ENCODE data around the gene S100A14.

Gene S100A14

GRCh38 chr1:153616917-153617311, 789 bp upstream of the S100A14 start:
- DNase-seq (ENCODE audit: extremely low read depth in 1 of 2, low read depth in 1 of 2) = no peak

DNA sequence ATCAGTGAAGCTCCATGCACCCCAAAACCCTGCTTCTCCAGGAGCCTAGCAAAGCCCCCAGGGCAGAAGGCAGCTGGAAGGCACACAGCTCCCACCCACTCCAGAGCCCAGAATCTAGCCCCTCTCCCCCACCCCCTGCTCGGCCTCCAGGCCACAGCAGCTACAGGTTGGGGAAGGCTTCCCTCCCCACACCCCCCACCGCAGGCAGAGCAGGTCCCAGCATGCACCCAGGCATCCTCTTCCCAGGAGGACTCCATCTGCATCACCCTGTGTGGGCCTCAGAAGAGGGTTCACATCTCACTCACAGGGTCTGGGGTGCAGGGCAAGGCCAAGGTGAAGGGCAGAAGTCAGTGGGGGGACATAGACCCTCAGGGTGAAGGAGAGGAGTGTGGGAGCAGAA, 719 bp downstream of the S100A14 start:
- no peak for DNase-seq (ENCODE audit: extremely low read depth in 1 of 2, low read depth in 1 of 2)

- DNase-seq (ENCODE audit: extremely low read depth in 1 of 2, low read depth in 1 of 2) = no peak
These were observed 1.2 kb downstream of the S100A14 start for GRCh38 chr1:153614906-153615305.

- no peak for DNase-seq (ENCODE audit: extremely low read depth in 1 of 2, low read depth in 1 of 2)
These were observed 1.8 kb downstream of the S100A14 start for GRCh38 chr1:153614189-153614900.

GRCh38 chr1:153613406-153613805, 2.7 kb downstream of the S100A14 start:
- no peak for DNase-seq (ENCODE audit: extremely low read depth in 1 of 2, low read depth in 1 of 2)

- DNase-seq (ENCODE audit: extremely low read depth in 1 of 2, low read depth in 1 of 2) = no peak
These were observed 3.3 kb downstream of the S100A14 start, which contains the start of gene S100A16 for GRCh38 chr1:153612755-153613331. TSS of gene S100A16 (minus strand) at chr1:153613137. CDS start at chr1:153608151, 4,986 bp downstream.

GRCh38 chr1:153612111-153612754, 3.9 kb downstream of the S100A14 start:
- no peak for DNase-seq (ENCODE audit: extremely low read depth in 1 of 2, low read depth in 1 of 2)

GRCh38 chr1:153611356-153611755, 4.8 kb downstream of the S100A14 start:
- no peak for DNase-seq (ENCODE audit: extremely low read depth in 1 of 2, low read depth in 1 of 2)

- DNase-seq (ENCODE audit: extremely low read depth in 1 of 2, low read depth in 1 of 2) = no peak
These were observed 5.3 kb downstream of the S100A14 start for GRCh38 chr1:153610811-153611301.

DNA sequence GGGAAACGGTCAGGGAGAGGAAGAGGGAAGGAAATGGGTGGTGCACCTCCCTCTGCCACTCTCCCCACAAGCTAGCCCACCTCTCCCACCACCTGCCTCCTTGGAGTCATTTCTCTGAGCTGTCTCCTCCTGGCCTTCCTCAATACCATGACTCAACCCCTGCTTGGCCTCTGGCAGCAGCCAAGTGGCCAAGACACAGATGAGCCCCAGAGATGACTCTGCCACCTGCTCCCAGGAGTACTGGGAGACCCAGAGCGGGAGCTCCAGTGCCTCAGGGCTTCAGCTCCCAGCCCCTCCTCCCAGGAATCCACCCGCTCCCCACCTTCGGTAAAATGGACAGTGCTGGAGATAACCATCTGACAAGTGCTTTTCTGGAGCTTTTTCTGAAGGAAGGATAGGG, 5.8 kb downstream of the S100A14 start:
- no peak for DNase-seq (ENCODE audit: extremely low read depth in 1 of 2, low read depth in 1 of 2)

GRCh38 chr1:153609585-153609907, 6.6 kb downstream of the S100A14 start:
- DNase-seq (ENCODE audit: extremely low read depth in 1 of 2, low read depth in 1 of 2) = no peak

- no peak for DNase-seq (ENCODE audit: extremely low read depth in 1 of 2, low read depth in 1 of 2)
These were observed 7.2 kb downstream of the S100A14 start for GRCh38 chr1:153608742-153609584.

- no peak for DNase-seq (ENCODE audit: extremely low read depth in 1 of 2, low read depth in 1 of 2)
These were observed 7.9 kb downstream of the S100A14 start for GRCh38 chr1:153608089-153608682.

GRCh38 chr1:153607381-153607780, 8.7 kb downstream of the S100A14 start:
- DNase-seq (ENCODE audit: extremely low read depth in 1 of 2, low read depth in 1 of 2) = no peak

GRCh38 chr1:153606194-153606593, 9.9 kb downstream of the S100A14 start:
- no peak for DNase-seq (ENCODE audit: extremely low read depth in 1 of 2, low read depth in 1 of 2)

GRCh38 chr1:153602749-153603148, 13.4 kb downstream of the S100A14 start:
- no peak for DNase-seq (ENCODE audit: extremely low read depth in 1 of 2, low read depth in 1 of 2)

GRCh38 chr1:153599847-153600246, 16.3 kb downstream of the S100A14 start:
- no peak for DNase-seq (ENCODE audit: extremely low read depth in 1 of 2, low read depth in 1 of 2)

DNA sequence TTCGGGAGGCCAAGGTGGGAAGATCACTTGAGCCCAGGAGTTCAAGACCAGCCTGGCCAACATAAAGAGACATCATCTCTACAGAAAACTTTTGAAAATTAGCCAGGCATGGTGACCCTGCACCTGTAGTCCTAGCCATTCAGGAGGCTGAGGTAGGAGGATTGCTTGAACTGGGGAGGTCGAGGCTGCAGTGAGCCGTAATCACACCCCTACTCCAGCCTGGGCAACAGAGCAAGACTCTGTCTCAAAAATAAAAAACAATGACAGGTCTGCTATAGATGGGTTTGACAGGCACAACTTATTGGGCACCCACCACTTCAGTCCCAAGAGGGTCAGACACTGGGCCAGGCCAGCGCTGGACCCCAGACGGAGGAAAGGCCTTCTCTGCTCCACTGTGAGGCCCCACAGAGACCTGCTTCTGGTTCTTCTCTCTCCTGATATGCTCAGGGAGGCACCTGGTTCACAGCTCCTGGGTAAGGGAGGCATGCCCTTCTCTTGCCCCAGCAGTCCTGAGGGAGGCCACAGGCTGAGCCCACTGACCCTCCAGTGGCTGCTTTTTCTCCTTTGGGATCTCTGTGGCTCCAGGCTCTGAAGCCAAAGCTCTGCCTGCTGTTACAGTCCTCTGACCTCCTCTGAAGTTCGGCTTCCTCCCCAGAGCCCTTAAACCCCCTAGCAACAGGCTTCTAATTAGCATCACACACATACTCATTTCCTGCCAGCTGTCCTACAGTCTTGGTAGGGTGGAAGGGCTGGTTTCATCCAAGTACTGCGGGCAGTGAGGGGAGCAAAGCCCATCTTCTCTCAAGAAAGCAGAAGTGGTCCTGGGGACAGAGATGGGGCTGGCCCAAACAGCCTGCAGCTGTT, 17.6 kb downstream of the S100A14 start:
- no peak for DNase-seq (ENCODE audit: extremely low read depth in 1 of 2, low read depth in 1 of 2)

GRCh38 chr1:153597206-153597605, 18.9 kb downstream of the S100A14 start:
- no peak for DNase-seq (ENCODE audit: extremely low read depth in 1 of 2, low read depth in 1 of 2)

DNA sequence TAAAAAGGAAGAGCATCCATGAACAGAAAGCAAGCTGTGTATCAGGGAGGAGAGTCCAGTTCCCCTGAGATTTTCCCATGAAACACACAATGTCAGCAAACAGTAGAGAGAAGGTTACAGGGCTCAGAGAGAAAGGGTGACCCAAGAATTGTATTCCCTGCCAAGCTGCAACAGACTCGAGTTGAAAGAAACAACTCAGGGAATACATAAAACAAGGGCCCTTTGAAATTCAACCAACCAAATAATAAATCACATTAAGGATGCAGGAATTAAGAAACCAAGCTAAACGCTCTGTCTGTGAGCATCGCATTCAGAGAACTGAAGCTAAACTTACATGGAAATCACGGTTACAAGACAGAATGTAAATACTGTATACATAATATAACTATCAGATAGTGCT, 23.4 kb downstream of the S100A14 start:
- DNase-seq (ENCODE audit: extremely low read depth in 1 of 2, low read depth in 1 of 2) = no peak

Data from activated CD8-positive, alpha-beta memory T cell treated with anti-CD3 and anti-CD28 coated beads for 1 hour (primary cell).